Measurements from ENCODE around the gene ZNF827. TPM values are rescaled to one million over a fixed set of nuclear protein-coding genes. Genes with fewer than 3 reads are reported as not detected.

The ZNF827 gene
- total RNA-seq, 1 donor from 2014 or later, result 19.5 TPM

DNA sequence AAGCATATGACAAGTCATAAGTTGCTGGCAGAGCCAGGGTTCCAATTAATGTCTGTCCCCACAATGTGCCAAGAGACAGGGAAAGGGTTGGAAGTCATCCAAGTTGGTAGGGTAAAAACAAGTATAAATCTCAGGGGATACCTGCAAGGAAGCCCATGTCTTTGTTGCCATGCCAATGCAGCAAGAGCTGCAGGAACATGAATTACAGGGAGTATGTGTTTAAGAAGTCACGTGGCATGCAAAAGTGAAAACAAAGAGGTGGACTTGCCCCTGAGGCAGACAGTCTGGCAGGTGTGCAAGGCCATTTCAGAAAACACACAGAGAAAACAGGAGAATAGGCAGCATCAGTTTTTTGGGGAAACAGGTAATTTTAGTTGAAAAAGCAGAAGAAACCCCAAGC is 229.3 kb downstream of the ZNF827 start:
- intact Hi-C loops (cut with DNase I), result no loop called here
- no peak overlapping the region for H3K27ac ChIP-seq
- DNase-seq (ENCODE audit: low spot score in 2 of 2), result no peak

More for the DNA sequence above, 229.3 kb downstream of the ZNF827 start:
- Histone ChIP-seq H3K4me3 (no peak overlapping the region), H3K36me3 (no peaks in the 10 kb centered on the region), H3K9me3 (peaks cover 0 to 8% of the 10 kb centered on the region in 2 donors), H3K27me3 (no peaks in the 10 kb centered on the region), H3K4me1 (no peaks in the 10 kb centered on the region)
- TF ChIP-seq, protein P1, sequence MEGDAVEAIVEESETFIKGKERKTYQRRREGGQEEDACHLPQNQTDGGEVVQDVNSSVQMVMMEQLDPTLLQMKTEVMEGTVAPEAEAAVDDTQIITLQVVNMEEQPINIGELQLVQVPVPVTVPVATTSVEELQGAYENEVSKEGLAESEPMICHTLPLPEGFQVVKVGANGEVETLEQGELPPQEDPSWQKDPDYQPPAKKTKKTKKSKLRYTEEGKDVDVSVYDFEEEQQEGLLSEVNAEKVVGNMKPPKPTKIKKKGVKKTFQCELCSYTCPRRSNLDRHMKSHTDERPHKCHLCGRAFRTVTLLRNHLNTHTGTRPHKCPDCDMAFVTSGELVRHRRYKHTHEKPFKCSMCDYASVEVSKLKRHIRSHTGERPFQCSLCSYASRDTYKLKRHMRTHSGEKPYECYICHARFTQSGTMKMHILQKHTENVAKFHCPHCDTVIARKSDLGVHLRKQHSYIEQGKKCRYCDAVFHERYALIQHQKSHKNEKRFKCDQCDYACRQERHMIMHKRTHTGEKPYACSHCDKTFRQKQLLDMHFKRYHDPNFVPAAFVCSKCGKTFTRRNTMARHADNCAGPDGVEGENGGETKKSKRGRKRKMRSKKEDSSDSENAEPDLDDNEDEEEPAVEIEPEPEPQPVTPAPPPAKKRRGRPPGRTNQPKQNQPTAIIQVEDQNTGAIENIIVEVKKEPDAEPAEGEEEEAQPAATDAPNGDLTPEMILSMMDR (IDR thresholded peaks at IDR 0.05), result no peak

Other genes with a start within 250 kb of the ZNF827 start
- 10.7 TPM for gene LSM6, start 236.9 kb upstream of the ZNF827 start, total RNA-seq

All from ascending aorta (tissue), 2 donors.